HG03558 (cell line): Measurements from ENCODE around the gene TMEM203.

Source experiments
- ATAC-seq: cut with Tn5 transposase; IDR thresholded peaks from one replicate; pipeline ENCODE4 v1.9.1; 2021; ENCODE audit warnings: moderate number of reproducible peaks; ENCODE audit not compliant: unreplicated experiment; ENCODE audit errors: extremely low read depth

Gene TMEM203

DNA sequence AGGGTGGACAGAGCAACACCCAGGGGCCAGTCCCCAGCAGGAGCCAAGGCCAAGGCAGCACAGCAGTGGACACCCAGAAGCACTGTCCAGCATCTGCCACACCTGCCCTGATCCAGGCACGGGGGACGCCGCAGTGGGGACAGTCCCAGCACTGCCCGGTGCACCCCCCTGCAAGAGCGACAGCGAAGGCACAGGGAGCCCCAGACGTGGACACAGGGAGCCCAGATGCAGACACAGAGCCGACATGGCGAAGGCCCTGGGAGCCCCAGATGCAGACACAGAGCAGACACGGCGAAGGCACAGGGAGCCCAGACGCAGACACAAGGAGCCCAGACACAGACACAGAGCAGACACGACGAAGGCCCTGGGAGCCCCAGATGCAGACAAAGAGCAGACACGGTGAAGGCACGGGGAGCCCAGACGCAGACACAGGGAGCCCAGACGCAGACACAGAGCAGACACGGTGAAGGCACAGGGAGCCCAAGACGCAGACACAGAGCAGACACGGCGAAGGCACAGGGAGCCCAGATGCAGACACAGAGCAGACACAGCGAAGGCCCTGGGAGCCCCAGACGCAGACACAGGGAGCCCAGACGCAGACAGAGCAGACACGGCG lies 21.4 kb downstream of the TMEM203 start:
- no peak for ATAC-seq

DNA sequence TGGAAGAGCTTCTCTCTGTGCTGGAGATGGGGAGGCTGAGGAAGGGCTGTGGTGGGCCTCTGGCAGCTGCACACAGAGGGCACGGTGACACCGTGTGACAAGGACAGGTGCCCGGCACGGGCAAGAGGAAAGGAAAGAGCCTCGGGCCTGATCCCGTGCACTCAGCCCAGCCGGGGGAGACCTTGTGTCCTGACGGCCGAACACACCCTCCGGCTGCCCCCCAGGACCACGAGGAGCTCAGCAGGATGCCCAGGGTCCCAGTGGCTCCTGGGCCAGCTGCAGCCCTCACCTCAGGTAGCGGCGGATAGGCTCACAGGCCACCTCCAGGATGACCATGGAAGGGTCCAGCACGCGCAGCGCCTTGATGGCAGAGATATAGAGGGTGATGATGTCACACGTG lies 22.6 kb downstream of the TMEM203 start:
- ATAC-seq, result no peak

DNA sequence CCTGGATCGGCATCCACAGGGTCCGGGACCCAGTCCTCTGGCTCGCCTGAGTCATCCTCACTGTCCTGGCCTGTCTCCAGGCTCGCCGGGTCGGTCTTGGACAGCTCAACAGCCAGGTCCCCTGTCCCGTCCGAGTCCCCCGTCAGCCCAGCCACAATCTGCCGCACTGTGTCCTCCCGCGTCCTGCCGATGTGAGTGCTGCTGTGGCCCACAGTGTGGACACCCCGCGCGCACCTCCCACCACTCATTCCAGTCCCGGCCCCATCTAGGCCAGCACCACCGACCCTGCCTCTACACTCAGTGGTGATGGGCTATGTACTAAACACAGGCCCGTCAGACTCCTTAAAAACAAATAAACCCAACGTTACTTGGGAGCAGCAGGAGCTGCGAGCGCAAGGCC lies 23.8 kb downstream of the TMEM203 start:
- no peak for ATAC-seq

- ATAC-seq, result no peak
These were observed 25.0 kb downstream of the TMEM203 start for GRCh38 chr9:137180491-137180890.

GRCh38 chr9:137179761-137180160 lies 25.7 kb downstream of the TMEM203 start:
- no peak for ATAC-seq

DNA sequence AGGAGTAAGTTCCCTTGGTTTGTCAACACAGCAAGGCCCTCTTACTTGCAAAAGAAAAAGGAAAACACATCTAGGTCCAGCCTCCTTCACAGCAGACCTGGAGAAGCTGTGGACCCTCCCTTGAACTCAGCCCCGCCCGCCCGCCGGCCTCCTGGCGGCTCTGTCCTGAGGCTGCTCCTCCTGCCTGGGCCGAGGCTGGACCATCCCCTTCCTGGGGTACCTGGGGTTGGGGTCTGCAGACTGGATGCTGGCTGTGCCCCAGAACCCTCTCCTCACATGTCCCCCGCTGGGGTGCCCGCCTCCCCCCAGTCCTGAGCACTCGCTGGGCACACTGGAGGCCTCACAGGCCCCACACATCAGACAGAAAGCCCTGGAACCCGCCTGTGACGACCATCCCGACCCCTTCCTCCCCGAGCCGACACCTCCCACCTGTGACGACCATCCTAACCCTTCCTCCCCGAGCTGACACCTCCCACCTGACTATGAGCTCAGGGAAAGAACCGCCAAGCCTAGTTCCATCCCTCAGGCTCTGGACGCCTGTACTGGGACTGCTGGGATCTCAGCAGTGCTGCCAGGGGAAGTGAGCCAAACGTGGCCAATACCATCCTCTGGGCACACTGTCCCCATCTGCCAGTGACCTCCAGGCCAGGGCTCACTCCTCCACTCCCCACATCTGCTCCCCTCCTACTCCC lies 26.4 kb downstream of the TMEM203 start:
- ATAC-seq, result no peak

GRCh38 chr9:137178201-137178938 lies 27.1 kb downstream of the TMEM203 start:
- ATAC-seq, result no peak

- ATAC-seq, result no peak
These were observed 28.9 kb downstream of the TMEM203 start for GRCh38 chr9:137176302-137177182.

- ATAC-seq, result no peak
These were observed 30.0 kb downstream of the TMEM203 start for GRCh38 chr9:137175345-137175961.

- no peak for ATAC-seq
These were observed 30.6 kb downstream of the TMEM203 start for GRCh38 chr9:137174722-137175293.

GRCh38 chr9:137173796-137174664 lies 31.4 kb downstream of the TMEM203 start:
- ATAC-seq, result no peak

GRCh38 chr9:137172901-137173795 lies 32.3 kb downstream of the TMEM203 start:
- ATAC-seq, result no peak

GRCh38 chr9:137171149-137171900 lies 34.1 kb downstream of the TMEM203 start:
- no peak for ATAC-seq

- ATAC-seq, result no peak
These were observed 34.8 kb downstream of the TMEM203 start for GRCh38 chr9:137170486-137171148.

GRCh38 chr9:137169896-137170358 lies 35.5 kb downstream of the TMEM203 start, which contains the start of gene LRRC26:
Gene LRRC26 (minus strand): TSS chr9:137170051. CDS start chr9:137169943, 108 bp downstream.
- ATAC-seq, result no peak
